Neural cell (in vitro differentiated cells): ENCODE results near the gene ZNF621. TPM values are rescaled to one million over a fixed set of nuclear protein-coding genes. Genes with fewer than 3 reads are reported as not detected.

Experiments used
- H2AFZ ChIP-seq: fragments of 200-600, 300-800 bp; sonication (generic), shearing (Covaris generic); 2 replicates; pipeline ENCODE4 v1.6.0; 2014; ENCODE audit warnings: low read depth, mild to moderate bottlenecking, antibody characterized with exemption, low read length, moderate library complexity
- H3F3A ChIP-seq: fragments of 200-600 bp; shearing (Covaris generic); 2 replicates; pipeline ENCODE4 v1.6.1; 2016; ENCODE audit warnings: mild to moderate bottlenecking, moderate library complexity, mixed read lengths, antibody characterized with exemption, low read length; ENCODE audit not compliant: insufficient read depth, poor library complexity, severe bottlenecking
- H3K27ac ChIP-seq: fragments of 200-600, 300-800 bp; sonication (generic), shearing (Covaris generic); 2 replicates; pipeline ENCODE4 v1.5.1; 2014; ENCODE audit warnings: mild to moderate bottlenecking, low read length, moderate library complexity
- H3K27me3 ChIP-seq: fragments of 300-800, 200-600 bp; sonication (generic), shearing (Covaris generic); 2 replicates; pipeline ENCODE4 v1.6.0; 2014; ENCODE audit warnings: mild to moderate bottlenecking, low read depth, low read length, moderate library complexity; ENCODE audit not compliant: insufficient read depth
- H3K36me3 ChIP-seq: fragments of 300-800, 200-600 bp; sonication (generic), shearing (Covaris generic); 2 replicates; pipeline ENCODE4 v1.5.1; 2014; ENCODE audit warnings: mild to moderate bottlenecking, antibody characterized with exemption, low read length, moderate library complexity; ENCODE audit not compliant: insufficient read depth
- H3K4me2 ChIP-seq: fragments of 300-800, 200-600 bp; sonication (generic), shearing (Covaris generic); 2 replicates; pipeline ENCODE4 v1.6.0; 2014; ENCODE audit warnings: mild to moderate bottlenecking, low read length
- H3K4me3 ChIP-seq: fragments of 300-800, 200-600 bp; sonication (generic), shearing (Covaris generic); 2 replicates; pipeline ENCODE4 v1.5.1; 2014; ENCODE audit warnings: mild to moderate bottlenecking, low read length, moderate library complexity
- H3K79me2 ChIP-seq: fragments of 200-600 bp; shearing (Covaris generic); replicated peaks from 2 replicates; pipeline ENCODE4 v1.6.0; 2014; ENCODE audit warnings: mild to moderate bottlenecking, low read length, moderate library complexity; ENCODE audit not compliant: insufficient read depth
- H3K9ac ChIP-seq: fragments of 300-800, 200-600 bp; sonication (generic), shearing (Covaris generic); 2 replicates; pipeline ENCODE4 v1.6.1; 2016; ENCODE audit warnings: mild to moderate bottlenecking, low read length, mixed read lengths
- H3K9me2 ChIP-seq: fragments of 200-600 bp; shearing (Covaris generic); 2 replicates; pipeline ENCODE4 v1.6.1; 2016; ENCODE audit warnings: mild to moderate bottlenecking, low read length, mixed read lengths; ENCODE audit not compliant: insufficient read depth
- H3K9me3 ChIP-seq: fragments of 200-600, 300-800 bp; sonication (generic), shearing (Covaris generic); 2 replicates; pipeline ENCODE4 v1.6.1; 2016; ENCODE audit warnings: mild to moderate bottlenecking, mixed run types, low read length, moderate library complexity, mixed read lengths
- H4K20me1 ChIP-seq: fragments of 200-600 bp; shearing (Covaris generic); 2 replicates; pipeline ENCODE4 v1.6.1; 2016; ENCODE audit warnings: mild to moderate bottlenecking, mixed run types; ENCODE audit not compliant: insufficient read depth
- EP300 ChIP-seq: fragments of 450-650 bp; conservative IDR thresholded peaks from 2 replicates; pipeline ENCODE4 v1.6.1; 2014; ENCODE audit warnings: antibody characterized with exemption, mild to moderate bottlenecking, moderate library complexity; ENCODE audit not compliant: poor library complexity, severe bottlenecking
- EZH2 ChIP-seq: fragments of 200-600, 300-800 bp; shearing (Covaris generic), sonication (generic); IDR thresholded peaks from 2 replicates; pipeline ENCODE4 v1.6.1; 2014; ENCODE audit warnings: antibody characterized with exemption, low read length, borderline replicate concordance, mild to moderate bottlenecking; ENCODE audit not compliant: insufficient read depth, poor library complexity, severe bottlenecking
- MXI1 ChIP-seq: fragments of 450-650 bp; conservative IDR thresholded peaks from 2 replicates; pipeline ENCODE4 v1.6.1; 2014; ENCODE audit warnings: antibody characterized with exemption, mild to moderate bottlenecking; ENCODE audit not compliant: poor library complexity, severe bottlenecking
- POLR2AphosphoS5 ChIP-seq: IDR thresholded peaks from 2 replicates; pipeline ENCODE4 v1.6.1; 2012
- RAD21 ChIP-seq: fragments of 450-650 bp; conservative IDR thresholded peaks from 2 replicates; pipeline ENCODE4 v1.6.1; 2014; ENCODE audit warnings: antibody characterized with exemption, mild to moderate bottlenecking, moderate library complexity
- SMC3 ChIP-seq: fragments of 450-650 bp; conservative IDR thresholded peaks from 2 replicates; pipeline ENCODE4 v1.6.1; 2014; ENCODE audit warnings: antibody characterized with exemption, mild to moderate bottlenecking, moderate library complexity; ENCODE audit not compliant: poor library complexity
- TAF1 ChIP-seq: IDR thresholded peaks from 2 replicates; pipeline ENCODE4 v1.6.1; 2012; ENCODE audit warnings: low read depth
- polyA plus RNA-seq: library from polyadenylated mRNA; depleted of rRNA; stranded (reverse); fragments of >200 nt; gene quantifications from 2 replicates; pipeline ENCODE4 v1.2.3, GENCODE V29; 2014
- TF ChIP-seq, protein P1 (sequence below): fragments of 450-650 bp; IDR thresholded peaks from 2 replicates; pipeline ENCODE4 v1.5.1; 2014; ENCODE audit warnings: antibody characterized with exemption, mild to moderate bottlenecking, moderate library complexity; ENCODE audit not compliant: poor library complexity, severe bottlenecking
- TF ChIP-seq, protein P2 (sequence below): IDR thresholded peaks from 2 replicates; pipeline ENCODE4 v1.6.1; 2012; ENCODE audit warnings: borderline replicate concordance

The ZNF621 gene
- polyA plus RNA-seq, 1 donor from 2014 or later = 8.1 TPM

DNA sequence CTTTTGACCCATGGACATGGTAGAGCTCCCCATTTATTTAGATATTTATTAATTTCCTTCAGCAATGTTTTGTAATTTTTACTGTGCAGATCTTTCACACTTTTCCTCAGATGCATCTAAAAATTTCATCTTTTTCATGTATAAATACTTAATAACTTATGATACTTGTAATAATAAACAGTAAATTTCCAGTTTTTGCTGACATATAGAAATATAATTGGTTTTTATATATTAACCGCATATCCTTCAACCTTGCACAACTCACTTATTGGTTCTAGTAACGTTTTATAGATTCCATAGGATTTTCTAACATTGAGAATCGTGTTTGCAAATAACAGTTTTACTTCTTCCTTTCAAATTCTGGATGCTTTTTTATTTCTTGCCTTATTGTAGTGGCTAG lies 3.5 kb upstream of the ZNF621 start:
- Histone ChIP-seq H3K4me2 (no peak overlapping the region), H3F3A (no peaks in the 10 kb centered on the region), H3K9ac (no peak overlapping the region), H3K9me3 (no peaks in the 10 kb centered on the region), H3K27me3 (no peaks in the 10 kb centered on the region), H3K36me3 (peaks cover 6% of the 10 kb centered on the region), H4K20me1 (no peaks in the 10 kb centered on the region), H3K79me2 (peaks cover 11% of the 10 kb centered on the region), H3K4me3 (no peak overlapping the region), H2AFZ (no peak overlapping the region), H3K9me2 (no peaks in the 10 kb centered on the region), H3K27ac (no peak overlapping the region)
- TF ChIP-seq EP300 (no peak), RAD21 (no peak), SMC3 (no peak), POLR2AphosphoS5 (no peak), MXI1 (no peak), TAF1 (no peak), EZH2 (no peak)
- TF ChIP-seq, protein P1, sequence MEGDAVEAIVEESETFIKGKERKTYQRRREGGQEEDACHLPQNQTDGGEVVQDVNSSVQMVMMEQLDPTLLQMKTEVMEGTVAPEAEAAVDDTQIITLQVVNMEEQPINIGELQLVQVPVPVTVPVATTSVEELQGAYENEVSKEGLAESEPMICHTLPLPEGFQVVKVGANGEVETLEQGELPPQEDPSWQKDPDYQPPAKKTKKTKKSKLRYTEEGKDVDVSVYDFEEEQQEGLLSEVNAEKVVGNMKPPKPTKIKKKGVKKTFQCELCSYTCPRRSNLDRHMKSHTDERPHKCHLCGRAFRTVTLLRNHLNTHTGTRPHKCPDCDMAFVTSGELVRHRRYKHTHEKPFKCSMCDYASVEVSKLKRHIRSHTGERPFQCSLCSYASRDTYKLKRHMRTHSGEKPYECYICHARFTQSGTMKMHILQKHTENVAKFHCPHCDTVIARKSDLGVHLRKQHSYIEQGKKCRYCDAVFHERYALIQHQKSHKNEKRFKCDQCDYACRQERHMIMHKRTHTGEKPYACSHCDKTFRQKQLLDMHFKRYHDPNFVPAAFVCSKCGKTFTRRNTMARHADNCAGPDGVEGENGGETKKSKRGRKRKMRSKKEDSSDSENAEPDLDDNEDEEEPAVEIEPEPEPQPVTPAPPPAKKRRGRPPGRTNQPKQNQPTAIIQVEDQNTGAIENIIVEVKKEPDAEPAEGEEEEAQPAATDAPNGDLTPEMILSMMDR = no peak
- TF ChIP-seq, protein P2, sequence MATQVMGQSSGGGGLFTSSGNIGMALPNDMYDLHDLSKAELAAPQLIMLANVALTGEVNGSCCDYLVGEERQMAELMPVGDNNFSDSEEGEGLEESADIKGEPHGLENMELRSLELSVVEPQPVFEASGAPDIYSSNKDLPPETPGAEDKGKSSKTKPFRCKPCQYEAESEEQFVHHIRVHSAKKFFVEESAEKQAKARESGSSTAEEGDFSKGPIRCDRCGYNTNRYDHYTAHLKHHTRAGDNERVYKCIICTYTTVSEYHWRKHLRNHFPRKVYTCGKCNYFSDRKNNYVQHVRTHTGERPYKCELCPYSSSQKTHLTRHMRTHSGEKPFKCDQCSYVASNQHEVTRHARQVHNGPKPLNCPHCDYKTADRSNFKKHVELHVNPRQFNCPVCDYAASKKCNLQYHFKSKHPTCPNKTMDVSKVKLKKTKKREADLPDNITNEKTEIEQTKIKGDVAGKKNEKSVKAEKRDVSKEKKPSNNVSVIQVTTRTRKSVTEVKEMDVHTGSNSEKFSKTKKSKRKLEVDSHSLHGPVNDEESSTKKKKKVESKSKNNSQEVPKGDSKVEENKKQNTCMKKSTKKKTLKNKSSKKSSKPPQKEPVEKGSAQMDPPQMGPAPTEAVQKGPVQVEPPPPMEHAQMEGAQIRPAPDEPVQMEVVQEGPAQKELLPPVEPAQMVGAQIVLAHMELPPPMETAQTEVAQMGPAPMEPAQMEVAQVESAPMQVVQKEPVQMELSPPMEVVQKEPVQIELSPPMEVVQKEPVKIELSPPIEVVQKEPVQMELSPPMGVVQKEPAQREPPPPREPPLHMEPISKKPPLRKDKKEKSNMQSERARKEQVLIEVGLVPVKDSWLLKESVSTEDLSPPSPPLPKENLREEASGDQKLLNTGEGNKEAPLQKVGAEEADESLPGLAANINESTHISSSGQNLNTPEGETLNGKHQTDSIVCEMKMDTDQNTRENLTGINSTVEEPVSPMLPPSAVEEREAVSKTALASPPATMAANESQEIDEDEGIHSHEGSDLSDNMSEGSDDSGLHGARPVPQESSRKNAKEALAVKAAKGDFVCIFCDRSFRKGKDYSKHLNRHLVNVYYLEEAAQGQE = no peak

DNA sequence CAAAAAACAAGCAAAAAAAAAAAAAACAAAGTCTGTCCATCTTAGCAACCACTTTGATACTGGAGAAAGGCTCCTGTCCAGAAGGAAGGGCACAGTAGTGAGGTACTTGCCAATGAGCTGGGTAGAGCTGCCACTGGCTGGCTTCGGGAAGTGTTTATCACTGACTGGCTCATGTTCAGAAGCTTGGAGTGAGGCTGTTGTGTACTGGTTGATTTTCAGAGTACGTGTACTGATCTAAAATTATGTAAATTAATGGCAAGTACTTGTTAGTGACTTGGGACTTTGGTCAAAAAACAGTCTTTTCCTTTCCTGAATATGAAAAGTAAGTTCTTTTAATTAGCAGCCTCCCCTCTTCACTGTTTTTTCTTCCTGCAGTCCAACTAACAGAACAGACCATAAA lies 979 bp upstream of the ZNF621 start:
- Histone ChIP-seq H3K9me2 (no peaks in the 10 kb centered on the region), H3K4me3 (peak overlapping the region; percentile 78), H3K27ac (no peak overlapping the region), H3K9ac (no peak overlapping the region), H4K20me1 (no peaks in the 10 kb centered on the region), H2AFZ (no peak overlapping the region), H3K27me3 (no peaks in the 10 kb centered on the region), H3K4me2 (no peak overlapping the region), H3K9me3 (no peaks in the 10 kb centered on the region), H3K36me3 (no peaks in the 10 kb centered on the region), H3K79me2 (peaks cover 11% of the 10 kb centered on the region), H3F3A (no peaks in the 10 kb centered on the region)
- TF ChIP-seq EZH2 (no peak), POLR2AphosphoS5 (no peak)
- TF ChIP-seq, protein P2 = no peak
- TF ChIP-seq, protein P1 = no peak
